Neuronal stem cell (in vitro differentiated cells): Measurements from ENCODE around the gene ETV7.

ENCODE experiments used
- DNase-seq: peaks from one replicate; pipeline ENCODE4 v3.0.0-alpha.2; 2013; ENCODE audit warnings: low spot score
- H2AFZ ChIP-seq: one replicate; pipeline ENCODE4 v1.6.1; 2013; ENCODE audit warnings: mild to moderate bottlenecking, low read length, inconsistent platforms
- H2AK5ac ChIP-seq: 2 replicates; pipeline ENCODE4 v1.6.1; 2013; ENCODE audit warnings: low read depth, mild to moderate bottlenecking, inconsistent platforms, low read length, moderate library complexity, mixed read lengths
- H2BK120ac ChIP-seq: 2 replicates; pipeline ENCODE4 v1.6.1; 2013; ENCODE audit warnings: low read depth, mild to moderate bottlenecking, inconsistent platforms, low read length, moderate library complexity, mixed read lengths
- H2BK12ac ChIP-seq: one replicate; pipeline ENCODE4 v1.6.1; 2013; ENCODE audit warnings: low read length, inconsistent platforms
- H2BK15ac ChIP-seq: 2 replicates; pipeline ENCODE4 v1.6.1; 2013; ENCODE audit warnings: mild to moderate bottlenecking, low read length, inconsistent platforms, mixed read lengths
- H2BK5ac ChIP-seq: one replicate; pipeline ENCODE4 v1.6.1; 2013; ENCODE audit warnings: inconsistent platforms, mild to moderate bottlenecking, low read length, moderate library complexity
- H3K14ac ChIP-seq: one replicate; pipeline ENCODE4 v1.6.1; 2013; ENCODE audit warnings: low read length, inconsistent platforms
- H3K18ac ChIP-seq: 2 replicates; pipeline ENCODE4 v1.6.1; 2013; ENCODE audit warnings: low read length, inconsistent platforms
- H3K23ac ChIP-seq: 2 replicates; pipeline ENCODE4 v1.6.1; 2013; ENCODE audit warnings: low read depth, mild to moderate bottlenecking, mixed read lengths, low read length, inconsistent platforms; ENCODE audit not compliant: poor library complexity
- H3K27ac ChIP-seq: replicated peaks from 3 replicates; pipeline ENCODE4 v1.5.1; 2013; ENCODE audit warnings: low read length, inconsistent platforms
- H3K27me3 ChIP-seq, 3 experiments: 2 replicates each; pipeline ENCODE4 v1.6.1; 2013; ENCODE audit warnings: low read length in 3 of 3, mild to moderate bottlenecking in 2 of 3, inconsistent platforms in 1 of 3, low read depth in 1 of 3, mixed read lengths in 1 of 3, moderate library complexity in 1 of 3; ENCODE audit not compliant: control insufficient read depth in 3 of 3, insufficient read depth in 3 of 3
- H3K36me3 ChIP-seq, 2 donors: replicated peaks in 1 of 2; 2 replicates each; pipeline ENCODE4 v1.6.1; 2013; ENCODE audit warnings: low read length in 2 of 2; ENCODE audit not compliant: control insufficient read depth in 2 of 2, insufficient read depth in 2 of 2
- H3K4ac ChIP-seq: 2 replicates; pipeline ENCODE4 v1.6.1; 2013; ENCODE audit warnings: inconsistent platforms, mild to moderate bottlenecking, low read length, moderate library complexity
- H3K4me1 ChIP-seq, 2 donors: 1 replicate in 1 of 2; 2 replicates in 1 of 2; pipeline ENCODE4 v1.6.1; 2013; ENCODE audit warnings: low read length in 2 of 2, low read depth in 1 of 2; ENCODE audit not compliant: control insufficient read depth in 2 of 2, insufficient read depth in 1 of 2
- H3K4me2 ChIP-seq: one replicate; pipeline ENCODE4 v1.6.1; 2013; ENCODE audit warnings: mild to moderate bottlenecking, low read length, inconsistent platforms; ENCODE audit not compliant: insufficient read depth, poor library complexity, severe bottlenecking
- H3K4me3 ChIP-seq, 2 donors: 2 replicates each; pipeline ENCODE4 v1.5.1; 2013; ENCODE audit warnings: low read length in 2 of 2, mild to moderate bottlenecking in 2 of 2, inconsistent platforms in 1 of 2, moderate library complexity in 1 of 2
- H3K79me1 ChIP-seq: one replicate; pipeline ENCODE4 v1.6.1; 2013; ENCODE audit warnings: low read depth, mild to moderate bottlenecking, inconsistent platforms, low read length, moderate library complexity
- H3K9ac ChIP-seq: one replicate; pipeline ENCODE4 v1.6.1; 2013; ENCODE audit warnings: mild to moderate bottlenecking, low read depth, low read length, inconsistent platforms; ENCODE audit not compliant: poor library complexity
- H3K9me3 ChIP-seq, 2 donors: replicated peaks in 1 of 2; 2 replicates each; pipeline versions ENCODE3 to v1.6.1; 2013; ENCODE audit warnings: low read length in 2 of 2, mild to moderate bottlenecking in 2 of 2, inconsistent platforms in 1 of 2, low read depth in 1 of 2, mixed read lengths in 1 of 2, moderate library complexity in 1 of 2; ENCODE audit not compliant: control insufficient read depth in 2 of 2, insufficient read depth in 1 of 2
- H4K8ac ChIP-seq: one replicate; pipeline ENCODE4 v1.6.1; 2013; ENCODE audit warnings: low read depth, mild to moderate bottlenecking, inconsistent platforms, low read length, moderate library complexity
- H4K91ac ChIP-seq: one replicate; pipeline ENCODE4 v1.6.1; 2013; ENCODE audit warnings: low read length, low read depth, mild to moderate bottlenecking, inconsistent platforms; ENCODE audit not compliant: poor library complexity
- whole genome bisulfite sequencing, 2 donors: extraction: QIAGEN DNeasy Blood & Tissue Kit; methylation state at CpG; one replicate each; pipeline ENCODE4 v1.1.7; 2013; ENCODE audit warnings: missing lambda C conversion rate in 2 of 2, mixed read lengths in 1 of 2; ENCODE audit not compliant: insufficient read length in 2 of 2, insufficient replicate concordance in 1 of 2; ENCODE audit errors: extremely low coverage in 2 of 2; 5-methylcytosine and 5-hydroxymethylcytosine counted together

Gene ETV7

DNA sequence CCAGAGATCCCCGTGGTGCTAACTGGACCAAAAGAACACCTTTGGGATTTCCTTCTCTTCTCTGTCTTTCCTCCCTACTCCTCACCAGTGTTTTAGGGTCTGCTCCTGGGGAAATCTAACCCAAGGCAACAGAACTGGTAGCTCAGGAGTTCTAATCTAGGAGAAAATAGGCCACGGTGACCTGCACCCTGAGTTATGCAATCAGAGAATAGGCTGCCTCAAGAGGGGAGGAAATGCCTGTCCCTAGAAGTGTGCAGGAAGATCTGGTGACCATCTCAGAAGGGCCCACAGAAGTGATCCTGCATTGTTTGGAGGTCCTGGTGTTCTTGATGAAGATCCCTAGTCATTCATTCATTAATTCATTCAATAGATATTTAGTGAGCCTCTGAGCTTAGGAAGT is 3.4 kb downstream of the ETV7 start:
- Histone ChIP-seq H3K4ac (no peak overlapping the region), H2AFZ (no peak overlapping the region), H3K9me3 (no peaks in the 10 kb centered on the region), H4K91ac (no peak overlapping the region), H3K4me1 (peaks cover 6 to 9% of the 10 kb centered on the region in 2 donors), H3K27me3 (peaks cover 16 to 76% (median 33%) of the 10 kb centered on the region in 3 experiments), H3K4me2 (no peak overlapping the region), H3K79me1 (no peaks in the 10 kb centered on the region), H2BK12ac (no peak overlapping the region), H2AK5ac (no peak overlapping the region), H2BK15ac (no peak overlapping the region), H2BK5ac (no peak overlapping the region), H2BK120ac (no peak overlapping the region), H3K14ac (no peak overlapping the region), H3K36me3 (no peaks in the 10 kb centered on the region), H4K8ac (no peak overlapping the region), H3K18ac (no peak overlapping the region), H3K27ac (no peak overlapping the region), H3K23ac (no peak overlapping the region), H3K4me3 (no peak overlapping the region), H3K9ac (no peak overlapping the region)
- no peak for DNase-seq
- WGBS, 2 donors, result no CpG with 5 or more reads among the region's 2 CpGs

- Histone ChIP-seq H4K8ac (no peak overlapping the region), H2AFZ (no peak overlapping the region), H4K91ac (no peak overlapping the region), H2BK120ac (no peak overlapping the region), H3K79me1 (no peaks in the 10 kb centered on the region), H3K4me2 (no peak overlapping the region), H3K18ac (no peak overlapping the region), H2AK5ac (no peak overlapping the region), H3K27me3 (peaks cover 16 to 76% (median 30%) of the 10 kb centered on the region in 3 experiments), H3K9me3 (no peaks in the 10 kb centered on the region), H2BK5ac (no peak overlapping the region), H3K14ac (no peak overlapping the region), H3K23ac (no peak overlapping the region), H2BK15ac (no peak overlapping the region), H3K36me3 (no peaks in the 10 kb centered on the region), H3K9ac (no peak overlapping the region), H3K4ac (no peak overlapping the region), H3K4me1 (peaks cover 6 to 9% of the 10 kb centered on the region in 2 donors), H2BK12ac (no peak overlapping the region), H3K27ac (no peak overlapping the region), H3K4me3 (no peak overlapping the region)
- no CpG with 5 or more reads among the region's 2 CpGs for WGBS, 2 donors
- no peak for DNase-seq
Measured at GRCh38 chr6:36383606-36384005, 3.9 kb downstream of the ETV7 start.

GRCh38 chr6:36382976-36383375 is 4.5 kb downstream of the ETV7 start:
- H3K18ac ChIP-seq, result no peak overlapping the region
- peaks cover 6 to 9% of the 10 kb centered on the region in 2 donors for H3K4me1 ChIP-seq
- H3K14ac ChIP-seq, result no peak overlapping the region
- no peak overlapping the region for H3K4ac ChIP-seq
- no peaks in the 10 kb centered on the region for H3K9me3 ChIP-seq
- H3K36me3 ChIP-seq, result no peaks in the 10 kb centered on the region
- no peak overlapping the region for H4K8ac ChIP-seq
- no peak overlapping the region for H3K23ac ChIP-seq
- no peak overlapping the region for H3K4me3 ChIP-seq
- H2BK15ac ChIP-seq, result no peak overlapping the region
- no peak overlapping the region for H4K91ac ChIP-seq
- H3K9ac ChIP-seq, result no peak overlapping the region
- WGBS, 2 donors, result no CpG with 5 or more reads among the region's 4 CpGs
- H3K79me1 ChIP-seq, result no peaks in the 10 kb centered on the region
- H2AK5ac ChIP-seq, result no peak overlapping the region
- no peak overlapping the region for H3K4me2 ChIP-seq
- H2BK5ac ChIP-seq, result no peak overlapping the region
- H3K27me3 ChIP-seq, result peaks cover 12 to 72% (median 24%) of the 10 kb centered on the region in 3 experiments
- H3K27ac ChIP-seq, result no peak overlapping the region
- no peak overlapping the region for H2BK12ac ChIP-seq
- no peak overlapping the region for H2AFZ ChIP-seq
- H2BK120ac ChIP-seq, result no peak overlapping the region
- no peak for DNase-seq

- Histone ChIP-seq H3K4me1 (peaks cover under 1 to 1% of the 10 kb centered on the region in 2 donors), H3K79me1 (no peaks in the 10 kb centered on the region), H3K9ac (no peak overlapping the region), H3K4me2 (no peak overlapping the region), H2BK12ac (no peak overlapping the region), H2BK15ac (no peak overlapping the region), H2BK5ac (no peak overlapping the region), H3K9me3 (no peaks in the 10 kb centered on the region), H2AFZ (no peak overlapping the region), H4K91ac (no peak overlapping the region), H2BK120ac (no peak overlapping the region), H2AK5ac (no peak overlapping the region), H3K27ac (no peak overlapping the region), H3K18ac (no peak overlapping the region), H3K4me3 (no peak overlapping the region), H3K23ac (no peak overlapping the region), H3K36me3 (no peaks in the 10 kb centered on the region), H3K4ac (no peak overlapping the region), H4K8ac (no peak overlapping the region), H3K27me3 (peaks cover 2 to 69% (median 11%) of the 10 kb centered on the region in 3 experiments), H3K14ac (no peak overlapping the region)
- no peak for DNase-seq
- no CpG with 5 or more reads among the region's 9 CpGs for WGBS, 2 donors
Measured at GRCh38 chr6:36381502-36382389, 5.7 kb downstream of the ETV7 start.
